Right lung (tissue), 5 donors: ENCODE data around the gene TICAM2. TPM values are rescaled to one million over a fixed set of nuclear protein-coding genes. Genes with fewer than 3 reads are reported as not detected.

Source experiments
- DNase-seq, 2 donors: peaks; one replicate each; pipeline ENCODE4 v3.0.0-alpha.2; 2013
- polyA plus RNA-seq, 5 donors: library from polyadenylated mRNA; unstranded; fragments of 120-200 nt; gene quantifications; one replicate each; pipeline versions ENCODE4 v1.2.1 to v1.2.3, GENCODE V29; 2013; ENCODE audit warnings: inconsistent platforms in 1 of 5, low replicate concordance in 1 of 5; ENCODE audit not compliant: insufficient read length in 5 of 5, insufficient read depth in 1 of 5

TICAM2 gene
- polyA plus RNA-seq, 5 donors = 2.8 to 6.9 (median 6.5) TPM

DNA sequence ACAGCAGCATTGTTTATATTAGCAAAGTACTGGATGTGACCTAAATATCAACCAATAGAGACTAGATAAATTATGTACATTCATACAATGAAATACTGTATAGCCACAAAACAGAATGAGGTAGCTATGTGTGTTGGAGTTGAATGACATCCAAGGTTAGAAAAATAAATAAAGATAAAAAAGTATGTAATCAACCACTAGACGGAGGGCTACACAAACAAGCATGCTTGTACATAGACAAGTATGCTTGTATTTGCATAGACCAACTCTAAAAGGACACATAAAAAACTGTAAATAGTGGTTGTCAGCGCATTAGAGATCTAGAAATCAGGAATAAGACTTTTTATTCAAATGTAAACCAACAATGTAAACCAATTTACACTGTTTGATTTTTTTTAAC lies 60.7 kb downstream of the TICAM2 start:
- DNase-seq = no peak

DNA sequence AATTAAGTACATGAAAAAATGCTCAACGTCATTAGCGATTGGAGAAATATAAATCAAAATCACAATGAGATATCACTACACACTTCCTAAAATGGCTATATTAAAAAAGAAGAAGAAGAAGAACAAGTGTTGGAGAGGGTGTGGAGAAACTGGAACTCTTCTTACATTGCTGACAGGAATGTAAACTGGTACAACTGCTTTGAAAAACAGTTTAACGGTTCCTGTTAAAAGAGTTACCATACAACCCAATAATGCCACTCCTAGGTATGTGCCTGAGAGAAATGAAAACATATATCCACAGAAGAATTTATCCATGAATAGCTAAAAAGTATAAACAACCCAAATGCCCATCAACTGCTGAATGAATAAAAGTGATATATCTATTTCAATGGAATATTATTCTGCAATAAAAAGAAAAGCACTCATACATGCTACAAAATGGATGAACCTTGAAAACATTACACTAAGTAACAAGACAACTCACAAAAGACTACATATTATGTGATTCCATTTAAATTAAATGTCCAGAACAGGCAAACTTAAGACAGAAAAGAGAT lies 66.7 kb downstream of the TICAM2 start:
- DNase-seq = no peak

DNA sequence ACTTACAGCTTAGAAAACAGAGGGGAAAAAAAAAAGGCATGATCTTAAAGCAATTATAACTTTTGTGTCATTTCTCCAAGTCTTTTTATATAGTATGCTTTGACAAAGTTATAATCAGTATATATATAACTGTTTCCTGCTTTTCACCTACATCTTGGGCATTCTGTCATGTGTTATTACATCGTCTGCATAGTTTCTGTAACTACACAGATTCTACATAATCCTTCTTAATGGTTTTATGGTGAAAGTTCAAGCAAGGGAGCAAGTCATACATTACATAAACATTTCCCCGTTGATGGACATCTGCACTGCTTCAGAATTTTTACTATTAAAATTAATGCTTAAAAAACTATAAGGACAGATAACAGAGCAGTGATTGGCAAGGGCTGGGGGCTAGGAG lies 69.8 kb downstream of the TICAM2 start:
- DNase-seq = no peak

DNA sequence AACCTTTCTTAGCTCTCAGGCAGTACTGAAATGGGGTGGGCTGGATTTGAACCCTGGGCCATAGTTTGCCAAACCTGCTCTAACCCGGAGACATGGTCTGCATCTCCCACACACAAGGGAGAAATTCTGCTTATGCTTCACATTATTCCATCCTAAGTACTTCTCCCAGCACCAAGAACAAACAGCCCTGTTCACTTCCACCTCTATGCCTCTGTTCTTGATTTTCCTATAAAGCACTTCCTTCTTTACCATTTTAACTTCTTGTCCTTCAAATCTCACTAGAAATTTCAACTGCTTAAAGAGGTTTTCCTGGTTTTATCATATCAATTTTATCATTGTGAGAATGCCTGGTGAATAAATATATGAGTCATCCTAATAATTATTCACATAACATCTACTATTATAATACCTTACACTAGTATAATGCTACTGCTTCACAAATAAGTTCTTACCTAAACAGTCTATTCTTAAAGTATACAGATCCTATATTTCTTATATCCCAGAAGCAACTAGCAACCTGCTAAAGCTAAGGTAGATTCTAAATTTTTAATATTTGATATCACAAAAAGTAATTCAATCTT lies 70.4 kb downstream of the TICAM2 start:
- no peak for DNase-seq

DNA sequence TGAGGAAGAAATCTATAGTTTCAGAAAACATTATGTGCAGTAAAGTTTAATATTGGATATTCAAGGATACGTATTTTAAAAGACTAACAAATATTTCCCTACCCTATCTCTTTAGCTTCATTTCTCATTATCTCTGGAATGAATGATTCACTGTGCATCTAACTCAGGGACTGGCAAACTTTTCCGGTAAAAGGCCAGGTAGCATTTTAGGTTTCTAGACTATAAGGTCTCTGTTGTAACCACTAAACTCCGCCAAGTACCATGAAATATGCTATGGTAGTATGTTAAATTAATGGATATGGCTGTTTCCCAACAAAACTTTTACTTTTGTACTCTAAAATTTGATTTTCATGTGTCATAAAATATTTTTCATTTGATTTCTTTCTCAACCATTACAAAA lies 70.9 kb downstream of the TICAM2 start:
- DNase-seq = no peak

DNA sequence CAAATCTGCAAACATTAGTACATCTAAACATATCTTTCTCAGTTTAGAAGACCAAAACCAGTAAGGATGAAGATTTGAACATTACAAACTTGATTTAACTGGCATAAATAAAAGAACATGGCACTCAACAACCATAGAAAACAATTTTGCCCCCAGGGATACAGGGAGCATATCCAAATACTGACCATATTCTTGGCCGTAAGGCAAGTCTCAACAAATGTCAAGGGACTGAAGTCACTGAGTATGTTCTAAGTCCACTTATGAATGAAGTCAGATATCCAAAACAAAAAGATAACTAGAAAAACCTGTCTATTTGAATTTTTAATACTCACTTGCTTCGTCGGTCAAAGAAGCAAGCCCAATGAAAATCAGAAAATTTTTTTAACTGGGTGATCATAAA lies 71.9 kb downstream of the TICAM2 start:
- no peak for DNase-seq

Other genes with a start within 250 kb of the TICAM2 start
- gene FEM1C, start 57.7 kb downstream of the TICAM2 start, polyA plus RNA-seq = 10 to 100 TPM; 16.5 to 27.4 (median 25.1) TPM
- gene TMED7, start 23.6 kb upstream of the TICAM2 start, polyA plus RNA-seq = 10 to 100 TPM; 64.0 to 89.6 (median 78.7) TPM
- 10 to 100 TPM; 54.7 to 90.6 (median 60.7) TPM for gene CDO1, start 214.2 kb upstream of the TICAM2 start, polyA plus RNA-seq
- gene ATG12, start 239.1 kb upstream of the TICAM2 start, polyA plus RNA-seq = 10 to 100 TPM; 56.6 to 90.3 (median 82.1) TPM
- gene AP3S1, start 239.5 kb upstream of the TICAM2 start, polyA plus RNA-seq = 100 to 1,000 TPM; 124 to 193 (median 146) TPM